Left lung (tissue), 10 donors: ENCODE results near the gene MSS51. TPM values are rescaled to one million over a fixed set of nuclear protein-coding genes. Genes with fewer than 3 reads are reported as not detected.
"Not testable (repeated sequence)": the region's sequence is repeated elsewhere in the genome, so short reads cannot be mapped to it uniquely, and the experiment has no call there.

Source experiments
- ATAC-seq: fragments of 200-7000 bp; cut with Tn5 transposase; one replicate; pipeline ENCODE4 v1.9.1; 2020; ENCODE audit warnings: moderate library complexity
- DNase-seq, 4 donors: peaks; one replicate each; pipeline ENCODE4 v3.0.0-alpha.2; 2013 to 2020
- H3K27ac ChIP-seq, 2 donors: fragments of 200-600 bp; sonication (generic) in 1 of 2; one replicate each; pipeline versions ENCODE4 v1.5.0 to v1.8.0; 2020 to 2021
- H3K27me3 ChIP-seq, 2 donors: fragments of 200-600 bp; sonication (generic) in 1 of 2; one replicate each; pipeline versions ENCODE4 v1.5.0 to v1.8.0; 2020 to 2021
- H3K36me3 ChIP-seq, 2 donors: fragments of 200-600 bp; sonication (generic) in 1 of 2; one replicate each; pipeline versions ENCODE4 v1.5.0 to v1.8.0; 2020 to 2021
- H3K4me1 ChIP-seq, 2 donors: fragments of 200-600 bp; one replicate each; pipeline ENCODE4 v1.8.0; 2021
- H3K4me3 ChIP-seq, 2 donors: fragments of 200-600 bp; sonication (generic) in 1 of 2; one replicate each; pipeline versions ENCODE4 v1.5.0 to v1.8.0; 2020 to 2021; ENCODE audit warnings: mild to moderate bottlenecking in 1 of 2
- H3K9me3 ChIP-seq, 2 donors: fragments of 200-600 bp; sonication (generic) in 1 of 2; one replicate each; pipeline versions ENCODE4 v1.5.0 to v1.8.0; 2020 to 2021
- CTCF ChIP-seq, 2 donors: fragments of 200-600 bp; sonication (generic) in 1 of 2; IDR thresholded peaks; one replicate each; pipeline versions ENCODE4 v1.5.0 to v1.8.0; 2021; ENCODE audit warnings: antibody characterized with exemption in 2 of 2
- intact Hi-C, 2 donors: fragments of 100-400 bp; cut with DNase I; formaldehyde crosslinking; loops; one replicate each; pipeline versions ENCODE4 v1.11.2 to v1.14.2; 2022
- polyA plus RNA-seq, 6 donors: library from polyadenylated mRNA; unstranded; fragments of 120-200 nt; gene quantifications; one replicate each; pipeline ENCODE4 v1.2.1, GENCODE V29; 2013; ENCODE audit not compliant: insufficient read length in 6 of 6
- total RNA-seq, 2 donors: library from RNA; stranded (reverse); fragmentation: NEBNext Ultra II Directional; extraction: Animal tissue kit (Norgen Biotek cat#: 25700); gene quantifications; one replicate each; pipeline ENCODE4 v1.2.1, GENCODE V29; 2021
- donor health status: DM: no; HTN: yes; CAD: no.
- donor health status: DM: no; HTN: no; CAD: no.

The MSS51 gene
- total and polyA plus RNA-seq, 8 donors: 1.3 to 7.0 (median 4.9) TPM

- no peak for TF ChIP-seq CTCF (IDR thresholded peaks at IDR 0.05)
- intact Hi-C loops: no loop called here
- DNase-seq: no peak
- H3K9me3 ChIP-seq: no peaks in the 10 kb centered on the region
- no peak for ATAC-seq
- H3K4me3 ChIP-seq: no peak overlapping the region
- no peaks in the 10 kb centered on the region for H3K27me3 ChIP-seq
- H3K4me1 ChIP-seq: peaks cover 0 to 21% of the 10 kb centered on the region in 2 donors
- H3K36me3 ChIP-seq: peaks cover 0 to 9% of the 10 kb centered on the region in 2 donors
- H3K27ac ChIP-seq: no peak overlapping the region
Observed at GRCh38 chr10:73404690-73405089, 28.7 kb downstream of the MSS51 start.

DNA sequence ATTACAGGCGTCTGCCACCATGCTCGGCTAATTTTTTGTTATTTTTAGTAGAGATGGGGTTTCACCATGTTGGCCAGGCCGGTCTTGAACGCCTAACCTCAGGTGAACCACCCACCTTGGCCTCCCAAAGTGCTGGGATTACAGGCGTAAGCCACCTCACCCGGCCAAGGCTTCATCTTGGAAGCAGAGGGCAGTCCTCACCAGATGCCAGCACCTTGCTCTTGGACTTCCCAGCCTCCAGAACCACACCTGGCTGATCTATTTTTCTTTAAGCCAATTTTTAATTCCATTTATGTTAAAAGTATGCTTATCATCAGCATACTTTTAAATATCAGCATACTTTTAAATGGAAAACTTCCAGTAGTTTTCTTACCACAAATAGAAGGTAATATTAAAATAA lies 31.7 kb downstream of the MSS51 start:
- H3K36me3 ChIP-seq: peaks cover 0 to 33% of the 10 kb centered on the region in 2 donors
- intact Hi-C loops: no loop called here
- no peak overlapping the region for H3K4me3 ChIP-seq
- H3K27ac ChIP-seq: no peak overlapping the region
- no peak for TF ChIP-seq CTCF (IDR thresholded peaks at IDR 0.05)
- ATAC-seq (no peak), DNase-seq (no peak)
- H3K9me3 ChIP-seq: no peaks in the 10 kb centered on the region
- H3K4me1 ChIP-seq: peaks cover 0 to 3% of the 10 kb centered on the region in 2 donors
- no peaks in the 10 kb centered on the region for H3K27me3 ChIP-seq

- H3K4me1 ChIP-seq: no peaks in the 10 kb centered on the region
- no peak for ATAC-seq
- DNase-seq: no peak
- no peaks in the 10 kb centered on the region for H3K27me3 ChIP-seq
- TF ChIP-seq CTCF (IDR thresholded peaks at IDR 0.05): no peak
- intact Hi-C loops: no loop called here
- H3K27ac ChIP-seq: no peak overlapping the region
- H3K9me3 ChIP-seq: no peaks in the 10 kb centered on the region
- peaks cover 0 to 56% of the 10 kb centered on the region in 2 donors for H3K36me3 ChIP-seq
- H3K4me3 ChIP-seq: no peak overlapping the region
Observed at GRCh38 chr10:73399063-73399462, 34.3 kb downstream of the MSS51 start.

DNA sequence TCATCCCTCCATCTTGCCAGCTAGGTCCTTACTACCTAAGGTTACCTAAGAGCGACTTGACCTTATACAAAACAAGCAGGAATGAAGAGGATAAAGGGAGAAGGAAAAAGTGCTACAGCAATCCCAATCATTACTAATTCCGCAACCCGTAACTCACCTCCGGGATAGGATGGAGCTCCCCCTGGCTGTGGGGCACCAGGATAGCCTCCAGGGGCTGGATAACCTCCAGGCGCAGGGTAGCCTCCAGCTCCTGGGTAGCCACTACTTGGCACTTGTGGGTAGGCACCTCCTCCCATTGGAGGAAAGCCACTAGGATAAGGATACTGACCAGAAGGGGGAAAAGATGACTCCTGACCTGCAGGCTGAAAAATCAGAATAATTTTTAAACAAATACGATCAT lies 35.3 kb downstream of the MSS51 start:
- TF ChIP-seq CTCF (IDR thresholded peaks at IDR 0.05): no peak
- Histone ChIP-seq H3K27me3 (no peaks in the 10 kb centered on the region), H3K4me3 (no peak overlapping the region), H3K36me3 (peaks cover 0 to 56% of the 10 kb centered on the region in 2 donors), H3K9me3 (no peaks in the 10 kb centered on the region), H3K27ac (no peak overlapping the region), H3K4me1 (no peaks in the 10 kb centered on the region)
- no peak for ATAC-seq
- no peak for DNase-seq
- intact Hi-C loops: no loop called here

DNA sequence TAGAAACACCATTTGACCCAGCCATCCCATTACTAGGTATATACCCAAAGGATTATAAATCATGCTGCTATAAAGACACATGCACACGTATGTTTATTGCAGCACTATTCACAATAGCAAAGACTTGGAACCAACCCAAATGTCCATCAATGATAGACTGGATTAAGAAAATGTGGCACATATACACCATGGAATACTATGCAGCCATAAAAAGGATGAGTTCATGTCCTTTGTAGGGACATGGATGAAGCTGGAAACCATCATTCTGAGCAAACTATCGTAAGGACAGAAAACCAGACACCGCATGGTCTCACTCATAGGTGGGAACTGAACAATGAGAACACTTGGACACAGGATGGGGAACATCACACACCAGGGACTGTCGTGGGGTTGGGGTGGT lies 39.0 kb downstream of the MSS51 start:
- H3K4me1 ChIP-seq, DNase-seq, H3K4me3 ChIP-seq, H3K27me3 ChIP-seq, intact Hi-C loops, ATAC-seq, H3K9me3 ChIP-seq, H3K27ac ChIP-seq: not testable (repeated sequence)
- peaks cover 0 to 81% of the 10 kb centered on the region in 2 donors for H3K36me3 ChIP-seq

DNA sequence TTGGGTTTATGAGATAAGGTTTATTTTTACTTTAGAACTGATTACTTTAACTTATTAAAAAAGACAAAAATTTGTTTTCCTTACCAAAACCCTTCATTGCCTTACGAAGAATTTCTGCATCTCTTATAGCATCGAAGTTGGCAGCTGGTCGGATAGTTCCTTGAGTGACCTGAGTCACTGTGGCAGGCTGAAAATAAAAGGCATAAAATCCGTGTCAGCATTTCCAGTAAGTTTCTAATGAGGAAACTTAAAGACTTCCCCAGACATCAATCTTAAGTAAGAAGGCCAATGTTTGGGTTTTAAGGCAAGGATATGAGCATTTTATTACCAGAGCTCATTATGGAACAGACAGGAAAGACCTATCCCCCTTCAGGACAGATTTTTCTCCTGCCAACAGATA lies 45.1 kb downstream of the MSS51 start:
- Histone ChIP-seq H3K27me3 (no peaks in the 10 kb centered on the region), H3K4me3 (no peak overlapping the region)
- no peak for ATAC-seq

More for the DNA sequence above, 45.1 kb downstream of the MSS51 start:
- intact Hi-C loops: no loop called here
- no peak for DNase-seq
- H3K4me1 ChIP-seq: no peaks in the 10 kb centered on the region
- no peak overlapping the region for H3K27ac ChIP-seq
- no peaks in the 10 kb centered on the region for H3K9me3 ChIP-seq
- TF ChIP-seq CTCF (IDR thresholded peaks at IDR 0.05): no peak
- H3K36me3 ChIP-seq: peaks cover 0 to 90% of the 10 kb centered on the region in 2 donors
